GM18519 (cell line): ENCODE results near the gene TAX1BP1.
A peak's percentile ranks its signal among the peaks of the same experiment; 100 is the strongest.
"Not testable (repeated sequence)": the region's sequence is repeated elsewhere in the genome, so short reads cannot be mapped to it uniquely, and the experiment has no call there.

Experiments used
- ATAC-seq: cut with Tn5 transposase; IDR thresholded peaks from one replicate; pipeline ENCODE4 v1.9.1; 2021; ENCODE audit warnings: mild to moderate bottlenecking, moderate library complexity; ENCODE audit not compliant: unreplicated experiment, low FRiP score

Gene TAX1BP1

DNA sequence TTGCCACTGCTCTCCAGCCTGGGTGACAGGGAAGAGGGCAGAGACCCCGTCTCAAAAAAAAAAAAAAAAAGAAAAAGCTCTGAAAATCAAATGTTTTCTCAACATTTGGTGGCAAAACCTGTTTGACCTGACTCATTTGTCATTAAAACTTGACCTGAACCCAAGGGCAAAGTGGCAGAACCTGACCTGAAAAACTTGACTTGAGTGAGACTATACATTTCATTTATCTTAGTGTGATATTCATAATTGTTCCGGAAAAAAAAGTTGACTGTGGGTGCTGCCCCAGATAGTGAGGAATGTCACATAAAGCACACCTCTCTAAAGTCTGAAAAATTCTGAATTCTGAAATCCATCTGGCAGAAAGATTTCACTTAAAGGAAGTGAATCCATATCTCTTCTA, 2.3 kb upstream of the TAX1BP1 start:
- ATAC-seq: no peak

DNA sequence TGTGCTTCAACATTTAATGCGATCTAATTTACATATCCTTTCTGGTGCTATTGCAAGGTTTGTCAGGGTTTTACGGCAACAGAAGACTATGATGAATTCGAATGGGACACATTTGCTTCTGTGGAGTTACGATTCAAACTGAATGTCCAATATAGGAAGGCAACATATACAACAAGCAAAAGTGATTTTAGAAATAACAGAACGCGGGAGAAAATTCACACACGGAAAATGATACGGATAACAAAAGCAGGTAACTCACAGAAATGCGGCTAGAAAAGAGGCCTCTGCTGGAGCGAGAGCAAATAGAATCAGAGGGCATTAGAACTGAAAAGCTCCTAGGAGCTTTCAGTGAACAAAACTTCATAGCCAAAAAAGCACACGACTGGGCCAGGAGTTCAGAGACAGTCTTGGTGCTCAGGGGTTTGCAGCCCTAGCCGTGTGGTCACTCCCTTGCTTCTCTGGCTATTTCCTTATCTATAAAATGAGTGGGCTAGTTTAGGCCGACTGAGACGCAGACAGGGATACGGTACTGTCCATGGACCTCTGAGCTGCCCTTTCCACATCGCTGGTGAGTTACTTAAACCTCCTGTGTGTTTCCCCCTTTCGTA, 557 bp upstream of the TAX1BP1 start:
- peak; percentile 23 for ATAC-seq

DNA sequence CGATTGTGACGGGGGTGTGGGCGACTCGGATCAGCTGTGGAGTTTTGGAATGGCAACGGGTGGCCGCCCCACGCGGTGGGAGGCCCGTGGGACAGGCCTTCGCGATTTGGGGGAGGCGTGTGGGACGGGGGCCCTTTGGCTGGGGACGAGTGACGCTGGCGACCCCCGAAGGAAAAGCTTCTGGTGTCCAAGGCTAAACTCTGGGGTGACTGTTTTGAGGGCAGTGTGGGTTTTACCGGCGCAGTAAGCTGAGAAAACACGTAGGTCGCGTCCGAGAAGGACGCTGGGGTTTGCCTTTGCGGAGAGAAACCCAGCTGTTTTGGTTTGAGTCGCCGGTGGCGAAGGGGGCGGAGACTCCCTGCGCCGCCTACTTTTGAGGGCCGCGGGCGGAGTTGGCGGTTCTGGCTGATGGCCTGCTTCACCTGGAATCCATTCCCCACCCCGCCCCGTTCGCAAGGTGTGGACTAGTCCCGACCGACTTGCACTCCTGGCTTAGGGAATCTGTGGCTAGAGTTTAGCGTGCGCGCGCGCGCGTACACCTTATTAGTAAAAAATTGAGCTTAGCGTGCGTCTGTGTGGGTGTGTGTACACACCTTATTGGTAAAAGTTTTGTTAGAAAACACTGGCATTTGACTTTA, 606 bp downstream of the TAX1BP1 start:
- ATAC-seq: peak; percentile 53

DNA sequence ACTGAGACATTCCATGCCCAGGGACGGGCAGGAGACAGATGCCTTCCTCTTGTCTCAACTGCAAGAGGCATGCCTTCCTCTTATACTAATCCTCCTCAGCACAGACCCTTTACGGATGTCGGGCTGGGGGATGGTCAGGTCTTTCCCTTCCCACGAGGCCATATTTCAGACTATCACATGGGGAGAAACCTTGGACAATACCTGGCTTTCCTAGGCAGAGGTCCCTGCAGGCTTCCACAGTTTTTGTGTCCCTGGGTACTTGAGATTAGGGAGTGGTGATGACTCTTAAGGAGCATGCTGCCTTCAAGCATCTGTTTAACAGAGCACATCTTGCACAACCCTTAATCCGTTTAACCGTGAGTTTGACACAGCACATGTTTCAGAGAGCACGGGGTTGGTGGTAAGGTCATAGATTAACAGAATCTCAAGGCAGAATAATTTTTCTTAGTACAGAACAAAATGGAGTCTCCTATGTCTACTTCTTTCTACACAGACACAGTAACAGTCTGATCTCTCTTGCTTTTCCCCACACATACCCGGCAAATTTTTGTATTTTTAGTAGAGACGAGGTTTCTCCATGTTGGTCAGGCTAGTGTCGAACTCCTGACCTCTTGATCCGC, 2.2 kb downstream of the TAX1BP1 start:
- not testable (repeated sequence) for ATAC-seq

GRCh38 chr7:27745064-27745583, 5.2 kb downstream of the TAX1BP1 start:
- ATAC-seq: no peak

GRCh38 chr7:27746486-27746885, 6.5 kb downstream of the TAX1BP1 start:
- no peak for ATAC-seq

- ATAC-seq: no peak
These were observed 7.0 kb downstream of the TAX1BP1 start for GRCh38 chr7:27746978-27747377.

DNA sequence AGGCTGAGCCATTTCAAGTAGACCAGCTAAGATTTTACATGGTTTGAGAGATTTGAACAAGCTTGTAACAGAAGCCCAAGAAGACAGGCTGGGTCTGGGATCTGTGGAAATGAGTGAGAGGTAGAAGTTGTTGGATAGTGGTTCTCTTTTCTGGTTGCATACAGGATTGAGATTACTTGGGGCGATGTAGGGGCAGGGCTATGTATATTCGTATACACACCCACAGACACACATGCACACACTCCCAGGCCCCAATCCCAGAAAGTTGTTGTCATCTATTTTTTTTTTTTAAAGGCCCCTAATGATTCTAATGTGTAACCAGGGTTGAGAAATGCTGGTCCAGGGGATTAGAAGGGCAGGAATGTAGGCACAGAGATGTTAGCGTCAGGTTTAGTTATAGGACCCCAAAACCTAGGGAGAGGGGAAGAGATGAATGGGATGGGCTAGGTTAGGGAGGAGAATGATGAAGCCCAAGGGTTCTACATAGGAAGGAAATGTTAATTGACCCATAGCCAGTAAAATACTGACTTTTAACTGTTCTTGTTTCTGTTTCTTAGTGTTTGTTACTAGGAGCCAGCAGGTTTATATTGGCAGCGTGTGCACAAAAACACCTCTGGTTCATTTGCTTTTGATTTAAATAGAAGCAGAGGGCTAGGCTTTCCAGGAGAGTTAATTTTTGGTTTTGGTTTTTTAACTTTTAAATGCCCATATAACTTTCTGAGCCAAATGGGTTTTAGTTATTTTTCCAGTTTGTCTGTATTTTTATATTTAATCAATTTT, 7.8 kb downstream of the TAX1BP1 start:
- ATAC-seq: no peak

DNA sequence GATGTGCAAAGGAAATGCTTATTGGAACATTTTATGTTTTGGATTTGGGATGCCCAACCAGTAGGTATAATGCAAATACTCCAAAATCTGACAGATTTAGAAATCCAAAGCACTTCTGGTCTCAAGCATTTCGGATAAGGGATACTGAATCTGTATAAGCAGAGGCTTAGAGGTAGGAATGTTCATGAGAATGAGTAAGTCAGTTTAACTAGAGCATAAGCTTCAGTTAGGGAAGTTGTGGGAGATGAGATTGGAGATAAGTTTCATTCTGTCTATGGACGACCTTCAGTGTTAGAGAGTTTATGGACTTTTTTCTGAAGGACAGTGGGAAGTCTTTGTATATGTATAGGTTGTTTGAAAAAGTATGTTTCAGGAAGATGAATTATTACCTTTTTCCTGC, 10.4 kb downstream of the TAX1BP1 start:
- ATAC-seq: no peak

- ATAC-seq: no peak
These were observed 12.1 kb downstream of the TAX1BP1 start for GRCh38 chr7:27751888-27752660.

DNA sequence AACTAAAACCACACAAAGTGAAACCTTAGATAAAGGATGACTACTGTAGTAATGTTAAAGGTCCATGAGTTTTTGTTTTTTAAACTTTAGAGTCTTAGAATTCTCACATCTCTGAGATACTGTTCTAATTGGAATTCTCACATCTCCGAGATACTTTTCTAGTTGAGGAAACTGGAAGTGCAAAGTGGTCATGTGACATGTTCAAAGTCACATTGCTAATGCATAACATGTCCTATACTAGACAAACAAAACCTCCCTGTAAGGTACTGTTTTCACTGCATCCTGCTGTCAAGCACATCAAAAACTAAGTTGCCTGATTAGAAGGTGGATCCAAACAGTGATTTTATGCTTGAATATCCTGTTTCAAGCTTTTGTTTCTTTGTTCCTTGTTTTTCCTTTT, 13.9 kb downstream of the TAX1BP1 start:
- no peak for ATAC-seq

DNA sequence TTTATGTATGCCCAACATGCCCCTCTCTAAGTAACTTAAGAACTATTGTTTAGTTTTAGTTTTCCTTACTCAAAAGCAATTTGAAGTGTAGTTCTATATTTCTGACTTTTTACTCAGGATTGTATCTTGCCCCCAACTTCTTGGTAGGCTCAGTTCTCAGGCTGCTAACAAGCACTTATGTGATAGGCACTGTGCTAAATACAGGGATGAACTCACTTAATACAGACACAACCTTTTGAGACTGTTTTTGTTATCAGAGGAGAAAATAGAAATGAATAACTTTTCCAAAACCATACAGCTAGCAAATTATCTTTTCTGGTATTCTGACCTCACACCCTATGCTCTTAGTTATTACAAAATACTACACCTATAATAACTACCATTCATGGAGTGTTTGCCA, 16.3 kb downstream of the TAX1BP1 start:
- no peak for ATAC-seq

DNA sequence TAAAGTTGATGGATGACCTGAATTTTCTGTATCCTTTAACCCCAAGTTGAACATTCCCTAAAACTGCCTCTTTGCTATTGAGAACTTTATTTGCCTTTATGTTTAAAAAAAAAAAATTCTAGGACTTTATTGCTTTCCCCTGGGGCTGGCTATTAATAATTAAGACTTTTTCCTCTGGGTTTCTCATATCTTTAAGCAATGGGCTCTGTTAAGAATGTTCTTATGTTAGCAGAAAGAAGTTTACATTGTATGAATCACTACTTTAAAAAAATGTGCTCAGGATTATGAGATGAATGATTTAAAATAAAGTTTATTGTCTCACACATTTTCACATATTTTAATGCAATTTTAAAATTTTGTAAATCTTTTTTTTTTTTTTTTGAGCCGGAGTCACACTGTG, 19.5 kb downstream of the TAX1BP1 start:
- no peak for ATAC-seq

DNA sequence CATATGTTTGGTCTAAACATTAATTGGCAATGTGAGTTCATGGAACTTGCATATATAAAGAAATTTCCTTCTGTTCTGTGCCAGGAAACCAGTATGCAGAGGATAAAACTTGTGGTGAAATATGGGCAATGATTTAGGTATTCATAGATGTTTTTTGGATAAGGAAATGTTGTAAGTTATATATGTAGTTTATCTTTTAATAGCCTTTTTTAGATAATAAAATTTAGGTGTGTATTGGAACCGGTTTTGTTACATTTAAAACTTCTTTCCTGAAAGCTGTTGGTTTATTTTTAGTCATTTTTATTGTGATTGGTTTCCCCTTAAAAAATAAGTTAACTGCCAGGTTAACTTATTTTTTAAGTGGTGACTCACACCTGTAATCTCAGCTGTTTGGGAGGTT, 22.1 kb downstream of the TAX1BP1 start:
- no peak for ATAC-seq

DNA sequence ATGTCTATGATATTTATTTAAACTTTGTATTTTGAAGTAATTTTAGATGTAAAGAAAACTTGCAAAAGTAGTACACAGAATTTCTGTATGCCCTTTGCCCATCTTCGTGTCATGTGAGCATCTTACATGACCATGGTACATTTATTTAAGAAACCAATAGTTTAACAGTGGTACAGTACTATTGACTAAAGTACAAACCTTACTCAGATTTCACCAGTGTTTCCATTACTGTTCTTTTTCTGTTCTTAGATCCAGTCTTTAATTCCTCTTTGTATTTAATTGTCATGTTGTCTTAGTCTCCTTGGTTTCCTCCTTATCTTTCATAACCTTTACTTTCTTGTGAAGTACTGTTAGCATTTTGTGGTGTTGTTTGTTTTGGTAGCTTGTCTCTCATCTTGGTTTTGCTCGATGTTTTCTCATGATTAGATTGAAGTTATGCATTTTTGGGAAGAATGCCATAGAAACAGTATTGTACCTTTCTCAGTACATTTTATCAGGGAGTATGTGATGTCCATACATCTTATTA, 24.1 kb downstream of the TAX1BP1 start:
- ATAC-seq: no peak

DNA sequence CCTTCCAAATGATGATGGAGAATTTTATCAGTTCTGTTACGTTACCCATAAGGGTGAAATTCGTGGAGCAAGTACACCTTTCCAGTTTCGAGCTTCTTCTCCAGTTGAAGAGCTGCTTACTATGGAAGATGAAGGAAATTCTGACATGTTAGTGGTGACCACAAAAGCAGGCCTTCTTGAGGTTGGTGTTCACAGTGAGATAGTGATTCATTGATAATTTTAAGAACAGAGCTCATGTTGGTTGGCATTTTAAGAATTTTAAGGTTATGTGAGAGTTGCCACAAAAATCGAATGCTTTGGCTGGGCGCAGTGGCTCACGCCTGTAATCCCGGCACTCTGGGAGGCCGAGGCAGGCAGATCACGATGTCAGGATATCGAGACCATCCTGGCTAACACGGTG, 25.9 kb downstream of the TAX1BP1 start:
- ATAC-seq: no peak

- no peak for ATAC-seq
These were observed 27.4 kb downstream of the TAX1BP1 start for GRCh38 chr7:27767374-27767773.

GRCh38 chr7:27771111-27771510, 31.1 kb downstream of the TAX1BP1 start:
- ATAC-seq: no peak

DNA sequence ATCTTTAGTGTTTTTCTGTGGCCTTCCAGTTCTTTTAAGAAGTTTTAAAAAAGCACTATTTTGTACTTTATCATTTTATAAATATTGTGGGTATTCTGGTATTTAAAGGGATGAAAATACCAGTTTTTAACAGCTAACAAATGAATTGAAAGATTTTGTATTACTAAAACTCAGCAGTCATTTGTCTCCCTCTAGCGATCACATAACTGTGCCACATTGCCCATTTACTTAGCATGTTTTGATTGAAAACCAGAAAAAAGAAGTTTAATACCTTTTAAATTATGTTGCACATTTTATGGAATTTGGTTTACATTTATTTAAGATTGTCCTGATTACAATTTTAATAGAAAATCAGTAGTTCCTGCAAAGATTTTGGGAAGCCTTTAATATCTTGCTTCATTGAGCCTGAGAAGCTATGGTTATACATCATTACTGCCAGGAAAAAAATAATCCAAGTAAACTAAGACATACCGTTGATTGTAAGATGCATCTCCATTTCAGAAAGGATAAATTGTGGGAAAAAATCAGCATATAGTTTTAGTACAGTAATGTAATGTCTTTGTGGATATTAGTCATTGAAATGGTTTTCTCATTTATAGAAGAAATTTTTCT, 34.9 kb downstream of the TAX1BP1 start:
- no peak for ATAC-seq

DNA sequence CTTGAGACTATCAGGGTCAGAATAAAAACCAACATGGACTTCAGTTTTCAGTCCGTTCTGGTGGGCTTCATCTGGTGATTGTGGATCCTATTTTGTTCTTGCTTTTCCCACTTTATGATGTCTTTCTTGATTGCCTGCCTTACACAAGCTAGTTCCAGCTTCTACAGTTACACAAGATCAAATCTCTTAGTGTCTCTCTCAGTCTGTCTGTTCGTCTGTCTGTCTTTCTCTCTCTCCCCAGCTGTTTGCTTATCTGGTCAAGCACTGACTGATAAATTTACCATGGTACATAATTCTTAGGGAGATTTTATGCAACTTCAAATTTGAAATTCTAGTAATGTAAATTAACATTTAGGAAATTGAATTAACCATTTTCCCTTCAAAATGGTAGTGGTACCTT, 35.8 kb downstream of the TAX1BP1 start:
- no peak for ATAC-seq
